ENCODE measurements around the gene TMCC2.
"Not testable (repeated sequence)": the region's sequence is repeated elsewhere in the genome, so short reads cannot be mapped to it uniquely, and the experiment has no call there.

Gene TMCC2

DNA sequence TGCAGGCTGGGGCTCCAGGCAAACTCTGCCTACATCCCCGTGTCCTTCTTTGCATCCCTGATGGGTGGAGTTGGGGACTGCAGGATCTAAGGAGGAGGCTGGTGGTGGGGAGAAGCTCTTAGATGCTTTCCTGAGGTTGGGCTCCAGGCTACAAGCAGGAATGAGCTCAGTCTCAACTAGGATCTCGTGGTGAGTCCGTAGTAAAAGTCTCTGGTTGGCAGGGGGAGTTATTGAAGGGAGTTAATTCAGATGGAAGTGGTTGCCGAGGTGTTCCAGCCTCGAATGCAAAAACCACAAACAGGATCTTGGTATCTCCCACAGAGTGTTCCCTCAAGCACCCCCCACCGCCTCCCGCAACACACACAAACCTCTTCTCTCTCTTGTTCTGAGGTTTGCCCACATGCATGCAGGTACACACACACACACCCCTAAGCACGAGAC, 35.0 kb downstream of the TMCC2 start:
- no peak for FAIRE-seq

GRCh38 chr1:205263580-205264190, 35.9 kb downstream of the TMCC2 start:
- no peak for FAIRE-seq

GRCh38 chr1:205266611-205267305, 39.0 kb downstream of the TMCC2 start:
- no peak for FAIRE-seq

GRCh38 chr1:205267306-205267902, 39.7 kb downstream of the TMCC2 start:
- FAIRE-seq, result no peak

DNA sequence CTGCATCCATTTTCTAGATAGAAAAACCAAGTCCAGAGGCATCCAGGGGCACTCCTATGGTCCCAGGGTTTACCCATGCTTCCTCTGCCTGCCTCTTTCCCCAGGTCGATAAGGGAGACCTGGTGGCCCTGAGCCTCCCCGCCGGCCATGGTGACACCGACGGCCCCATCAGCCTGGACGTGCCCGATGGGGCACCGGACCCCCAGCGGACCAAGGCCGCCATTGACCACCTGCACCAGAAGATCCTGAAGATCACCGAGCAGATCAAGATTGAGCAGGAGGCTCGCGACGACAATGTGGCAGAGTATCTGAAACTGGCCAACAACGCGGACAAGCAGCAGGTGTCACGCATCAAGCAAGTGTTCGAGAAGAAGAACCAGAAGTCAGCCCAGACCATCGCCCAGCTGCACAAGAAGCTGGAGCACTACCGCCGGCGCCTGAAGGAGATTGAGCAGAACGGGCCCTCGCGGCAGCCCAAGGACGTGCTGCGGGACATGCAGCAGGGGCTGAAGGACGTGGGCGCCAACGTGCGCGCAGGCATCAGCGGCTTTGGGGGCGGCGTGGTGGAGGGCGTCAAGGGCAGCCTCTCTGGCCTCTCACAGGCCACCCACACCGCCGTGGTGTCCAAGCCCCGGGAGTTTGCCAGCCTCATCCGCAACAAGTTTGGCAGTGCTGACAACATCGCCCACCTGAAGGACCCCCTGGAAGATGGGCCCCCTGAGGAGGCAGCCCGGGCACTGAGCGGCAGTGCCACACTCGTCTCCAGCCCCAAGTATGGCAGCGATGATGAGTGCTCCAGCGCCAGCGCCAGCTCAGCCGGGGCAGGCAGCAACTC, 41.3 kb downstream of the TMCC2 start:
- FAIRE-seq, result no peak

DNA sequence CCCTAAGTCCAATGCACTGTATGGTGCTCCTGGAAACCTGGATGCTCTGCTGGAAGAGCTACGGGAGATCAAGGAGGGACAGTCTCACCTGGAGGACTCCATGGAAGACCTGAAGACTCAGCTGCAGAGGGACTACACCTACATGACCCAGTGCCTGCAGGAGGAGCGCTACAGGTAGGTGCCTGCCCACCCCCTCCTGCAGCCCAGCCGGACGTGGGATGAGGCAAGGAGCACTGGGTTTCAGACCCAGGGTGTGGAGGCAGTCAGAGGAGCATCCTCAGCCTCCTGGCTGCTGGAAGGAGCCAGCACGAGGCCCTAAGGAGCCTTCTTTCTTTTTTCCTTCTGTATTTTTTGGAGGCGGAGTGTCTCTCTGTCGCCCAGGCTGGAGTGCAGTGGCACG, 42.0 kb downstream of the TMCC2 start:
- no peak for FAIRE-seq

GRCh38 chr1:205270271-205270670, 42.5 kb downstream of the TMCC2 start:
- FAIRE-seq, result no peak

- no peak for FAIRE-seq
Observed at GRCh38 chr1:205270764-205271163, 43.0 kb downstream of the TMCC2 start.

DNA sequence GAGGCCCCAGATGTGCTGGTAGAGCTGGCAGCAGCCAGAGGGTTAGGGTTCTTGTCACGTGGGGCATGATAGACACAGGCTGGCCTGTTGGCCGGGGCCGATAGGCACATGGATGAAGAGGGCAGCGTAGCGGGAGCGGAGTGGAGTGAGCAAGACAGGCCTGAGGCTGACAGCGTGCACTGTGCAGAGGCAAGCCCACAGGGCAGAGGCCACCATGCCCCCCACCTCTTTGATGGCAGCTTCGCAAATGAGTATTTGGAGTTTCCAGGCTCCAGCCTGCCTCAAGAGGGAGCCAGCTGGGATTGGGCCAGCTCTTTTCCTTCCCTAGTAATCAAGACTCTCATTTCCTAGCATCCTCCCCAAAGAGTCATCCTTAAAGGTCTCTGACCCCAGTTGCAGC, 43.5 kb downstream of the TMCC2 start:
- no peak for FAIRE-seq

DNA sequence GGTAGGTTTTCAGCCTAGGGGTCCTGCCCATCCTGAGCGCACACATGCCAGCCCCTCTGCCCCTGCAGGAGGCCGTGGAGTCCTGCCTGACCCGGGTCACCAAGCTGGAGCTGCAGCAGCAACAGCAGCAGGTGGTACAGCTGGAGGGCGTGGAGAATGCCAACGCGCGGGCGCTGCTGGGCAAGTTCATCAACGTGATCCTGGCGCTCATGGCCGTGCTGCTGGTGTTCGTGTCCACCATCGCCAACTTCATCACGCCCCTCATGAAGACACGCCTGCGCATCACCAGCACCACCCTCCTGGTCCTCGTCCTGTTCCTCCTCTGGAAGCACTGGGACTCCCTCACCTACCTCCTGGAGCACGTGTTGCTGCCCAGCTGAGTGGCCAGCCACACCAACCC, 44.0 kb downstream of the TMCC2 start:
- no peak for FAIRE-seq

DNA sequence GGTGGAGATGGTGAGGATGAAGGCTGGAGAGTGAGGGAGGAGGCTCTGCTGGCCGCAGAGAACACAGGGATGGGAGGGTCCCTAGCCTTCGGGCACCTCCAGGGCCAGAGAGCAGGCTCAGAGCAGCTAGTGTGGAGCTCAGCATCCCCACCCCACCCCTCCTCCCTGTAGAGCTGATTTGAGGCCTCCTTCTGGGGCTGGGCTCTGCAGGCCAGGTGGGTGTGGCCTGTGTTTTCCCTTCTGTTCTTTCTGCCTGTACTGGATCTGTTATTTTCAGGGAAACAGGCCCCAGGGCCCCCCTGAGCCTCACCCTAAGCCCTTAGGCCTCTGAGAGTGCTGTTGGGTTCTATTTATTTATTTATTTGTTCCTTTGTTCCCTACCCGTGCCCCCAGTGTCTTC, 44.8 kb downstream of the TMCC2 start:
- no peak for FAIRE-seq

- FAIRE-seq, result peak; percentile 55
Observed at GRCh38 chr1:205273551-205273982, 45.8 kb downstream of the TMCC2 start.

- no peak for FAIRE-seq
Observed at GRCh38 chr1:205274041-205274691, 46.4 kb downstream of the TMCC2 start.

GRCh38 chr1:205275133-205275532, 47.4 kb downstream of the TMCC2 start:
- FAIRE-seq, result no peak

GRCh38 chr1:205275916-205276688, 48.4 kb downstream of the TMCC2 start:
- no peak for FAIRE-seq

DNA sequence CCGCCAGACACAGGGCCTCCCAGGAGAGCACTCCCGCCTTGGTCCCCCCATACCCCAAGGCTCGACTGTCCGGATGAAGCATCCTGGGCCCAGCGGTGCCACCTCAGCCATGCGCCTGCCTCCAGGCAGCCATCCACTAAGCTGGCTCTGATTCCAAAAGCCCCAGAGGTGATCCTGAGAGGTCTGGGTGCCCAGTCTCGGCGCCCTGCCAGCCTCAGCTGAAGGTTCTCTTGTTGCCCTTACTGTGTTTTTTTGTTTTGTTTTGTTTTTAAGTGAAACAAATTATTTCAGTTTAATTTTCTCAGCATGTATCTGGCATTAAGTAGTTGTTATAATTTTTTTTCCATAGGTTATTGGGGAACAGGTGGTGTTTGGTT, 48.9 kb downstream of the TMCC2 start:
- no peak for FAIRE-seq

GRCh38 chr1:205279986-205280385, 52.2 kb downstream of the TMCC2 start:
- FAIRE-seq, result no peak

DNA sequence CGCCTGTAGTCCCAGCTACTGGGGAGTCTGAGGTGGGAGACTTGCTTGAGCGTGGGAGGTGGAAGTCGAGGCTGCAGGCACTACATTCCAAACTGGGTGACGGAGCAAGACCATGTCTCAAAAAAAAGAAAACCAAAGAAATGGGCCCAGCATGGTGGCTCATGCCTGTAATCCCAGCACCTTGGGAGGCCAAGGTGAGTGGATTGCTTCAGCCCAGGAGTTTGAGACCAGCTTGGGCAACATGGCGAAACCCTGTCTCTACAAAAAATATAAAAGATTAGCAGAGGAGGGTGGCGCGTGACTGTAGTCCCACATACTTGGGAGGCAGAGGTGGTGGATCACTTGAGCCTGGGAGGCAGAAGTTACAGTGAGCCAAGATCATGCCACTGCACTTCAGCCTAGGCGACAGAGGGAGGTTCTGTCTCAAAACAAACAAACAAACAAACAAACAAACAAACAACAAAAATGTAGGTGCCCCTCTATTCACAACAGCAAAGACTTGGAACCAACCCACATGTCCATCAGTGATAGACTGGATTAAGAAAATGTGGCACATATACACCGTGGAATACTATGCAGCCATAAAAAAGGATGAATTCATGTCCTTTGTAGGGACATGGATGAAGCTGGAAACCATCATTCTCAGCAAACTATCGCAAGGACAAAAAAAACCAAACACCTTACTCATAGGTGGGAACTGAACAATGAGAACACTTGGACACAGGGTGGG, 53.1 kb downstream of the TMCC2 start:
- FAIRE-seq, result not testable (repeated sequence)

- FAIRE-seq, result no peak
Observed at GRCh38 chr1:205283270-205284147, 55.8 kb downstream of the TMCC2 start.
